GM18870 (cell line): ENCODE results near the gene FGF6.
"Not testable (repeated sequence)": the region's sequence is repeated elsewhere in the genome, so short reads cannot be mapped to it uniquely, and the experiment has no call there.

ENCODE experiments used
- ATAC-seq: cut with Tn5 transposase; IDR thresholded peaks from one replicate; pipeline ENCODE4 v1.9.1; 2021; ENCODE audit warnings: moderate library complexity; ENCODE audit not compliant: unreplicated experiment

Gene FGF6, protein sequence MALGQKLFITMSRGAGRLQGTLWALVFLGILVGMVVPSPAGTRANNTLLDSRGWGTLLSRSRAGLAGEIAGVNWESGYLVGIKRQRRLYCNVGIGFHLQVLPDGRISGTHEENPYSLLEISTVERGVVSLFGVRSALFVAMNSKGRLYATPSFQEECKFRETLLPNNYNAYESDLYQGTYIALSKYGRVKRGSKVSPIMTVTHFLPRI

DNA sequence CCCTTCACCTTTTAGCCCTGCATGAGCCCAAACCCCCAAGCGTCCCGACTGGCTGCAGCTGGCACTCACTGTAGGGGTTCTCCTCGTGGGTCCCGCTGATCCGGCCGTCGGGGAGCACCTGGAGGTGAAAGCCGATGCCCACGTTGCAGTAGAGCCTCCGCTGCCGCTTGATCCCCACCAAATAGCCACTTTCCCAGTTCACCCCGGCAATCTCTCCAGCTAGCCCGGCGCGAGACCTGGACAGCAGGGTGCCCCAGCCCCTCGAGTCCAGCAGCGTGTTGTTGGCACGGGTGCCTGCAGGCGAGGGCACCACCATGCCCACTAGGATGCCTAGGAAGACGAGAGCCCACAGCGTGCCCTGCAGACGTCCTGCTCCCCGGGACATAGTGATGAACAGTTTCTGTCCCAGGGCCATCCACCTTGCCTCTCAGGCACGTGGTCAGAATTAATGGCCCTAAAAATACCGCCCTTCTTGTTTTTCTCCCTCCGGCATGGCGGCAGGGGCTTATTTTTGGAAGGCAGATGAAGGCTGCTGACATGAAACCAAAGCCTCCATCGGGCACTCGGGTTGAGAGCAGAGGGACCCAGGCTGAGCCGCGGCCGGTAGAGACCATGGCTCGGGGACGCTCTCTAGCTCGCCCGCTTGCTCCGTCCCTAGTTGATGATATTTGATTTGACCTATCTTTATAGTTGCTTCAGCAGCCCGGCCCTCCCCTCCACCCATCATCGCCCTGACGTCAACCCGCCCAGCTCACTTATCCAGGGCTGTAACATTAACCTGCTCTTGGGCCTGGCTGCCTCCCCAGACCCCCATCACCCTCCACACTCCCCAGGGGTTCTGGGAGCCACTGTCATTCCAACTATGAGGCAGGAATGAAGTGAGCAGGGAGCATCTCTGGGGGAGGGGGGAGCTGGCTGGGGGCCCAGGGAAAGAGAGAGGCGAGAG, at the start of gene FGF6:
Gene FGF6 (minus strand): TSS at position 660 of the 946 bp plus-strand sequence. CDS start 245 bp downstream, at position 415.
- ATAC-seq = no peak

DNA sequence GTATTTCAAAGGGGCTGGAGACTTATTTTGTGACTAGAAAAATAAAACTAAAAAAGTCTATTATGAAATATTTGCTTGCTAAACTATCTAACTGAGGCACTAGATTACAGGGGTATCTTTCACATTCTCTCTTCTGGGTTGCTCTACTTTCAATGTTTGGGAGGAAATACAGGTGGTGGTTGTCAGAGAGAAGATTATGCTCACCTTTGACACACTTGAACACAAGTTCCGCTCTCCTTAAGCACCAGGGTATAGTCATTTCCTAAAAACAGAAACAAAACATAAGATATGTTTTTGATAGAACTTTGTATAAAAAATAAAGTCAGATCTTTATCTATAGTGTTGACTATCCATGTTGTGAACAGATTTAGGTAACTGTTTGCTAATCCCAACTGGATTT, 45.4 kb upstream of the FGF6 start:
- ATAC-seq = no peak

DNA sequence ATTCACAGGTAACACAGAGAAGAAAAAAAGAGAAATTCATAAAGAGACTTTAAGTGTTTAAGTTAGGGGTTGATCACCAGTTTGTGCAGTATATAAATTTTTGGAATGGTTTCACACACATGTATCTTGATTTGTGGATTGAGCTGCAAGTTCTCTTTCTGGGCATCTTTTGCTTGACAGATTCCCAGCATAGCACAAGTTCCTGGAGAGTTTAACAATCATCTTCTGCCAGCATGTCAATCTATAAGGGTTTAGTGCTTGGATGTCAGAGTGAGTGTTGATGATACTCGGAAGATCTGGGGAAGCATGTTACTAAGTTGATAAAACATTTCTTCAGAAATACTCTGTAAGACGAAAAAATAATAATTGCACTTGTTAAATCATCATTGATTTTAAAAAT, 43.9 kb upstream of the FGF6 start:
- ATAC-seq = no peak

DNA sequence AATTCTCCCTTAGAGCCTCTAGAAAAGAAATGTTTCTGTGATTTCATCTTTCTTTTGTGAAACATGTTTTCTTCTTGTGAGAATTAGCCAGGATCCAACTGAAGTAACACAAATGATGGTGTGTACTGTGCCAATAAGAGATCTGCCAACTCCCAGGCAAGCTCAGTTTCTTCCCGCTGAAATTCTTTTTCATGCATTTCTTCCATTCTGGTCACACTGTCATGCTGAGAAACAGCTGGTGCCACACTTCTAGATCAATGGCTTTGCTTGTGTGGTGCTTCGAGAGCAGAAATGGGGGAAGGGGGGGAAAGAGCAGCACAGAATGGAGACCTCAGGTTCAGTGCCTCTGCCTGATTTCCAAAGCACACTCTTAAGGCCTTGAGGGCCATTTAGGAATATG, 41.4 kb upstream of the FGF6 start:
- ATAC-seq = no peak

DNA sequence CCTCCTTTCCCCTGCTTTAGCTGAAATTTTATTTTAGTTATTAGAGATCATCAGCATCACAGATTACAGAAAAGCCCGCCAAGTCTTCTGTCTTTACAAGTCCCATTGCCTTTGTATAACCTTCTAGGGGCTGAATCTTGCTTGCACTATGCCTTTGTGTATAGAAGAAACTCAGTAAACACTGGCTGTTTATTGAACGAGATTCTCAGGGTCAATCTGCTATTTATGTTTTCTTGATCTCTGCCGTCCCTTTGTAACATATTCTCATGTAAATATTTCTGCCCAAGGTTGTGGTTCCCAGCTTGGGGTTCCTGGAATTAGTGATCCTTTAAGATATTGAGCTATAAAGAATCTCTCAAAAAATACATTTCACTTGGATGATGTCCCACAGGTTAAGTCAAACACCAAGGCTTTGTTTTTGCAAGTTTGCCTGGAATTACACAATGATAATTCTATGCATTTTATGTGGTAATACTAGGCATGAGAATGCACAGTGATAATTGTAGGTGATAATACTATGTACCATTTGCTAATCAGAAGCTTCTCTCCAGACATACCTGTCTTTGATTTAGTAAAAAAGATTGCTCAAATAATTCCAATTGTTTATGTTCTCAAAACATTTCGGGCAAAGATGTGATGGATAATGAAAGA, 40.6 kb upstream of the FGF6 start:
- ATAC-seq = no peak

DNA sequence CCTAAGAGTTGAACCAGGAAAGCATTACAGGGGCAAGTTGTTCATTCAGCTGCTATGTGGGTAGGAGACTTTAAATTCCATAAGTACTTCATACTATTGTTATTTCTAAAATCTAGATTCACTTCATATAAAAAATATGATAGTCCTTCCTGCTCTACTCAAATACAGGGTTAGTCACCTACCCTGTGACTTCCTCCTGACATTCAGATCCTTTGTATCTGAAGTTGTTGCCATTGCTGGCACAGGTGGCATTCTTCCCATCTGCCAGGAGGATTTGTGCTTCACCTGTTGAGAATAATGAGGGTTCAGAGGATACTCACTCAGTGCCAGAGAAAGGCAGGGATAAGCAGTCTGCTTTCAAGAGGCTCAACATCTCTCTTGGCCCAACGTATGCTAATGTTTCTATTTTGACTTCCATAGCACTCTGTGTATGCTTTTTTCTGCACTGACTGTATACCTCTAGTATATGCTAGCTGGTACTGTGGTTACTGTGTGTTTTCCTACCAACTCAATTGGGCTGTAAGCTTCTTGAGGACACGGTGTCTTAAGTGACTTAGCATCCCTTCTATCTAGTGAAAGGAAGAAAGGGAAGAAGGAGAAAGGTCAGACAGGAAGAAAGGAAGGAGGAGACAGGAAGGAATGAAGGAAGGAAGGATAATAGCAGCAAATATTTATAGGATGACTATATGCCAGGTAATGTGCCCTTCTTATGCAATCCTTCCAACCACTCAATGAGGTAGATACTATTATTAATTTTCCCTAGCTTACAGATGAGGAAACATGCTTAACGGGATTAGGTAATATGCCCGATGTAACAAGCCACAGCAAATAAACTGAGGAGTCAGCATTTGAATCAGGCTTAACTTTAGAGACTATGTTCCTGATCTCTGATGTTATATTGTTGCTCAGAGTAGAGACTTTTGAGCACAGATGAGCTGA, 38.5 kb upstream of the FGF6 start:
- ATAC-seq = no peak

DNA sequence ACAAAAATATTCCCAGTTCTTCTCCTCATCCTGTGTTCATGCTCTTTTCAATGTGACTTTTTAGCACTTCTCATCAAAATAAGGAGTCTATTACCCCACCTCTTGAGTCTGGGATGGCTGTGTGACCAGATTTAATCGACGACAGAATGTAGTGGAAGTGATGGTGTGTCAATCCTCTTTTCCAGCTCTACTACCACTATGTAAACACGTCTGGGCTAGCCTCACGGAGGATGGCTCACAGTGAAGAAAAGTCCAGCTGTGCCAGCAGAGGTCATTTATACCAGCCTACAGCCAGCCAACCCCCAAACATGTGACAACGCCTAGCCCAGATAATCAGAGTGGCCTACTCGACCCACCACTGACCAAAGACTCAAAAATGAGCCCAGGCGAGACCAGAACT, 37.3 kb upstream of the FGF6 start:
- ATAC-seq = no peak

DNA sequence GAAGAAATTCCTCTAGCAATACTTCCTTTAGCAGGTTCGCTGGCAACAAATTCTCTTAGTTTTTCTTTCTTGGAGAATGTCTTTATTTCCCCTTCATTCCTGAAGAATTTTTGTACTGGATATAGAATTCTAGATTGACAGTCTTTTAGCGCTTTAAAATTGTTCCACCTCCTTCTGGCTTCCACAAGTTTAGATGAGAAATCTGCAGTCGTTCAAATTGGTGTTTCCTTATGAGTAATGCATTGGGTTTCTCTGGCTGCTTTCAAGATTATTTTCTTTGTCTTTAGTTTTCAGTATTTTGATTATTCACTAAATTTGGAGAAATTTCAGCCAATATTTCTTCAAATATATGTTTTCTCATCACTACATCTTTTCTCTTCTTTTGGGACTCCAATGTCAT, 33.3 kb upstream of the FGF6 start:
- no peak for ATAC-seq

DNA sequence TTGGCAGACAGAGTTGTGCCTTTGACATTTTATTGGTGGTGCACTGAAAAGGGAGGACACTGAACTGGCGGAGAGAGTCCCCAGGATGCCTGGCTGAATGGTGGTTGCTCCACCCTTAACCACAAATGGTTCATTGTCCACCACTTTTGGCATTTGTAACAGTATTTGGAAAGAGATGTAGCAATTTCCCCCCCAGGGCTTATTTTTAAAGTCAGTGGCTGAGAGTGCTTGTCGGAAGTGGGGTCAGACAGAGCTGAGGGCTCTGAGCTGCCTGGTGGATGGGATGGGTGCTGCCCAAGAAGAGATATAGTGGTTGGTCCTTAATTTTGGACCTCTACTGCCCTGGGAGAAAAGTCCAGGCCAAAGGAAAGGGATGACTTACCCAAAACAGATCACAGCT, 31.5 kb upstream of the FGF6 start:
- no peak for ATAC-seq

DNA sequence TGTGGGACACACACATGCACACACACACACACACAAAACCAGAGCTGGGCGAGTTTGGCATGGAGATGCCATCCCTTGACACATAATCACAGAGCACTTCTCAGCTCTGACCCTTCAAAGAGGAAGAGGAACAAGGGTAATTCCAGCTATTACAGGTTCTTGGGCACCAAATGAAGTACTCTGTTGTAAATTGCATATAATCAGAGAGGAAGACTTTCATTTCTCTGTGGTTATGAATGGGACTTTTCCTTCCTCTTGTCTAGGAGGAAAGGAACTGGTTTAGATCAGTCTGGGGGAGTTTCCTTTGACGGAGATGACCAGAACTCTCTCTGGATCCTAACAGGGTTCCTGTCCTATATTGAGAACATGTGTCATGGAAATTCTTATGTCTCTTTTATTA, 26.4 kb upstream of the FGF6 start:
- no peak for ATAC-seq

DNA sequence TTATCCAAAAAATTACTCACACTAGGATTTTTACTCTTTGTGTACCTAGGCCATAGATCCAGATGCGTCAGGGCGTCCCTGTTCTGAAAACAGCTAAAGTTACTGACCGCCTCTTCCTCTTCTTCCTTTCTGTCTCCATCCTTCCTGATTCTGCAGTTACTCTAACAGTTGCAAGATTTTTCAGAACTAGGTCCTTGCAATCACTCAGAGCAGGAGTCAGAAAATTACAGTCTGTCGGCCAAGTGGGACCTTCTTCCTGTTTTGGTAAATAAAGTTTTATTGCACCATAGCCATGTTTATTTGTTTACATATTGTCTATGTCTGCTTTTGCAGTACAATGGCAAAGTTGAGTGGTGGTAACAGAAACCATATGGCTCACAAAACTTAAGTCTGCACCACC, 25.6 kb upstream of the FGF6 start:
- ATAC-seq = no peak

DNA sequence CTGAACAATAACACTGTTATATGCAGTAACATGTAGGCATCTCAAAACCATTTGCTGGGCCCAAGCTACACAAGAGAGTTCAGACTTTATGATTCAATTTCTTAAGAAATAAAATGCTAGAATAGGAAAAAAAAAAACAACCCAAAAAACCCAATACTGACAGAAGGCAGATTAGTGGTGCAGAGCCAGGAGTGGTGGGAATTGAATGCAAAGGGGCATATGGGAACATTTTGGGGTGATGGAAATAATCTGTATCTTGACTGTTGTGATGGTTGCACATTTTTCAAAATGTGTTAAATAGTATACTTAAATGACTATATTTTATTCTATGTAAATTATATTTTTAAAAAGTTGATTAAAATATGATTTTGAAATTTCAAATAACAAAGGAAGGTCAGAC, 23.4 kb upstream of the FGF6 start:
- no peak for ATAC-seq

DNA sequence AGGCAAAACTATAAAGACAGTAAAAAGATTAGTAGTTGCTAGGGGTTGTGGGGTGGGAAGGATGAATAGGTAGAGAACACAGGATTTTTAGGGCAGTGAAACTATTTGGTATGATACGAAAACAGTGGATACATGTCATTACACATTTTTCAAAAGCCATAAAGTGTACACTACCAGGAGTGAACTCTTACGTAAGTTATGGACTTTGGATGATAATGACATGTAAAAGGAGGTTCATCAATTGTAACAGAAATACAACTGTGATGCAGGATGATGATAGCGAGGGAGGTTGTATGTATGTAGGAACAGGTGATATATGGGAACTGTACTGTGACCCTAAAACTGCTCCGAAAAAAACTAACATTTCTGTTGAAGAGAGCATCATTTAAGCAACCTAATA, 15.1 kb upstream of the FGF6 start:
- no peak for ATAC-seq

DNA sequence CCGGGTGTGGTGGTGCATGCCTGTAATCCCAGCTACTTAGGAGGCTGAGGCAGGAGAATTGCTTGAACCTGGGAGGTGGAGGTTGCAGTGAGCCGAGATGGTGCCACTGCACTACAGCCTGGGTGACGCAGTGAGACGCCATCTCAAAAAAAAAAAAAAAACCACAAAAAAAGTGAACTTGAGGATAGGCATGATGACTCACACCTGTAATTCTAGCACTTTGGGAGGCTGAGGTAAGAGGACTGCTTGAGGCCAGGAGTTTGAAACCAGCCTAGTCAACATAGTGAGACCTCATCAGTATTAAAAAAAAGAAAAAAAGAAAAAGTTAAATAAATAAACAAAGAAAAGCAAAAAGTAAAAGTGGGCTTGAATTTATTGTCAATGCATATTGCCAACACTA, 10.2 kb upstream of the FGF6 start:
- ATAC-seq = not testable (repeated sequence)

DNA sequence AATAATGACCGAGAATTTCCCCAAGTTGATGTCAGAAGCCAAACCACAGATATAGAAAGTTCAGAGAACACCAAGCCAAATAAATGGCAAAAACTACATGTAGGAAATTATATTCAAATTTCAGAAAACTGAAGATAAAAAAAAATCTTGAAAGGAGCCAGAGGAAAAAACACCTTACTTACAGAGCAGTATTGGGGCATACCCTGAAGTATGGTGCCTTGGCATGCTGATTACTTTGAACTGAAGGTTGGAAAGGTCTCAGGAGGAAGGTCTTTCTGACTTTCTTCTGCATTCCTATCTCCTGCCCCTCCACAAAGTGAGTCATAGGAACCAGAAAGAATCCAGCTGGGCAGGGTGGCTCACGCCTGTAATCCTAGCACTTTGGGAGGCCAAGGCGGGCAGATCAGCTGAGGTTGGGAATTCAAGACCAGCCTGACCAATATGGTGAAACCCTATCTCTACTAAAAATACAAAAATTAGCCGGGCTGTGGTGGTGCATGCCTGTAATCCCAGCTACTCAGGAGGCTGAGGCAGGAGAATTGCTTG, 8.8 kb upstream of the FGF6 start:
- no peak for ATAC-seq

DNA sequence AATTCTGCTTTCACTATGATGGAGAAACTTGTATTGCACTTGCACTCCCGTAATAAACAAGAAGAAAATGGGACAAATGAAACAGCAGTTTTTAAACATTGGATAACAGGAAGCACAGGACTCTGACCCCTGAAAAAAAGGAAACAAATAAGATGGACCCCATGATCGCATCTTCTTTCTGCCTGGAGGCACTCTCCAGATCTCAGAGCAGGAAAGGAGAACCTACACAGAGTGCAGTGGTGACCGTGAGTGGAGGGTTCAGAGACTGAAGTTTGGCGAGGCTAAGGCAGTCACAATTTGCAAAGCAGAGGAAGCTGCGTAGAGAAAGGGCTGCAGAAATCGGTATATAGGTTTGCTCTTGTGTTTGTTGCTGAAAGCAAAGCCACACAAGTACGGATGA, 6.1 kb upstream of the FGF6 start:
- ATAC-seq = no peak

DNA sequence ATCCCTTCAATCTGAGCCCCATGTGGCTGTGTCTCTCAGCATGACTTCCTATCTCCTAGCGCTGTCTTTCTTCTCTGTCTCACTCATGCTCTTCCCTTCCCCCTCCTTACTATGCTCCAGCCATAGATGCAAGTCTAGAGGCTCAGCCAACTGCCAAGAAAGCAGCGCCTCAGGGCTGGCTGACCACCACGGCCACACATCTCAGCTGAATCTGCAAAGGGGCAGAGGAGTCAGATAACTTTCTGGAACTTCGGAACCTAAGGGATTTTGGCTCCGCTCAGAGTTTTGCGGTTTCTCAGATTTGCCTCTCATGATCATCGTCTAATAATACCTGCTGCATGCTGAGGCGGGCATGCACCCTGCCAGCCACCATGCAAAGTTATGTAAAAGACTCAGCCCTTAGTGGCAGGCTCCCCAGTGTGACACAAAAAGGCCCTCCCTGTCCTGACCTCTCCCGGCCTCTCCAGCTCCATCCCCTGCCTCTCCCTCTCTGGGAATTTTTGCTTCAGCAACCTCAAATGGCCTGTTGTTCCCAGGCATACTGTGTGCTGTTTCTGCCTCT, 5.0 kb upstream of the FGF6 start:
- ATAC-seq = no peak

DNA sequence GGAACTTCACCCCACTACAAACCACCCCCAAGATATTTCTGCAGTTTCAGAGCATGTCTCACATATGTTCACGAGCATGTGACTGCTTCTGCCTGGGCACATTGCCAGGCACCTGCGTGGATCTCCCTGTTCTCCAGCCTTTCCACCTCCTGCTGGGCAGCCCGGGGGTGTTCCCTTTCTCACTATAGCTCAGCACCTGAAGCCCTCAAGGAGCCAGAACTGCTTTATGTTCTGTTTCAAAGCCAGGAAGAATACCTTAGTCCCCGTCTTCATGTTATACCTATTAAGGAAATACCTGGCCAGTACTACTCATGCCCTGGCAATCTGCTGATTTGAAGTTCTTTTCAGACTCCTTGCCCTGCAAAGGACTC, 4.2 kb upstream of the FGF6 start:
- ATAC-seq = no peak

DNA sequence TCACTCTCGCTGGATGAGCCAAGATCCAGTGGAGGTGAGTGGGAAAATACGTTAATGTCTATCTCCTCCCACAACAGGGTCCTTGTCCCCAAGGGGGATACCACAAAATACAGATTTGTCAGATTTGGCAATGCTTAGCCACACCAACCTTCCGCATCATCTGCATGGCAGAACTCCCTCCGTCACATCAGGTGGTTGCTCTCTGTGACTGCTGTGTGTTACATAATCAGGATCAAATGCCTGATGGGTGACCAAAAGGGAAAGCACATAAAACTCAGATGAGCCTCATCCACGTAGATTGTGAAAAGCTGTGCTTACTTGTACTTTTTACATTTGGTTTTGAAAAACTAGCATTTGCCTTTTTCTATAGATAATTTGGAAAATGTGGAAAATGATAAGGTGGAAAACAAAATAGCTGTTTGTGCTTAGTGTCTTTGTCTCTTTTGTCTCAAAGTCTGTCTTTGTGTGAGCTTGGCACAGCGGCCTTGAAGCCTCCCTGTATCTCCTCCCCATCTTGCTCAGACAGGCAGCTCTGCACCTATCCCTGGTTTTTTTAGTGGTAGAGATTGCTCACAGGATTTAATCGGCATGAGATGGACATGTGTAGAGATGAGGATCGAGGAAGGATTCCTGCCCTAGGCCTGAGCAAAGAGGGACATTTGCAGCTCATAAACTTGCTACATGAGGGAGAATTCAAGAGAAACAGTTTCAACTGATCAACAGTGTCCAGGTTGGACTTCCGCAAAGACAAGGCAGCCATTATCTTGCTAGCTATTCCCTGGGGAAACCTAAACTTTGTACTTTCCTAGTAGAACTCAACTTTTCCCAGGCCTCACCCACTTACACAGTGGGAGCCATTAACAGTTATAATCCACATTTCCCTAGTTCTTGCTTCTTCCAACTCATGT, 3.6 kb upstream of the FGF6 start:
- no peak for ATAC-seq
